ENCODE data around the gene OR1L4. TPM values are rescaled to one million over a fixed set of nuclear protein-coding genes. Genes with fewer than 3 reads are reported as not detected.

Gene OR1L4
- total RNA-seq, 2 donors from 2014 or later = not detected

DNA sequence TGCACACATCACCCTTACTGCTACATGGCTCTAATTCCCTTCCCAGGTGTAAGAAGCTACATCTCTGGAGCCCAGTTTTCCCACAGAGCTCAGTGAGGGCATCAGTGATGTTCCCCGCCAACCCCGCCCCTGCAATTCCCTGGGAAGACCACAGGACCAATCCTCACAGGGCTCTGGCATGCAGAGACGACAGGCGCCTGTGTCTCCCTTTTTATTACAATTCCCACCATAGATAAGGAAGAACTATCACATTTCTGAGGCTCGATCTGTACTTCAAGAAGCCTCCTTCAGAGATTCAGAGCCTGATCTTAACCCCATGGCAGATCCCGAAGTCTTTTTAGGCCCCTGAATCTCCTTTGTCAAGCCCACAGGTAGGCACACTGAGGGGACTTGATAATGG, 18.2 kb downstream of the OR1L4 start, which contains the start of gene OR1L6:
Gene OR1L6 (plus strand): TSS at position 301 of the 400 bp plus-strand sequence. CDS start 7,545 bp downstream, outside the sequence.
- H3K36me3 ChIP-seq (replicated peaks in 1 of 2; ENCODE audit: insufficient read depth in 1 of 2, low read depth in 2 of 2) = no peaks in the 10 kb centered on the region
- no peaks in the 10 kb centered on the region for H3K4me1 ChIP-seq
- no peak within 1 kb of the TSS for H3K4me3 ChIP-seq
- ATAC-seq (no peak), DNase-seq (no peak)
- H3K9me3 ChIP-seq = peaks cover 0 to 3% (median 0%) of the 10 kb centered on the region in 3 donors
- no peaks in the 10 kb centered on the region for H3K27me3 ChIP-seq
- no peak for TF ChIP-seq POLR2A (IDR thresholded peaks at IDR 0.05)
- TF ChIP-seq, protein P1, sequence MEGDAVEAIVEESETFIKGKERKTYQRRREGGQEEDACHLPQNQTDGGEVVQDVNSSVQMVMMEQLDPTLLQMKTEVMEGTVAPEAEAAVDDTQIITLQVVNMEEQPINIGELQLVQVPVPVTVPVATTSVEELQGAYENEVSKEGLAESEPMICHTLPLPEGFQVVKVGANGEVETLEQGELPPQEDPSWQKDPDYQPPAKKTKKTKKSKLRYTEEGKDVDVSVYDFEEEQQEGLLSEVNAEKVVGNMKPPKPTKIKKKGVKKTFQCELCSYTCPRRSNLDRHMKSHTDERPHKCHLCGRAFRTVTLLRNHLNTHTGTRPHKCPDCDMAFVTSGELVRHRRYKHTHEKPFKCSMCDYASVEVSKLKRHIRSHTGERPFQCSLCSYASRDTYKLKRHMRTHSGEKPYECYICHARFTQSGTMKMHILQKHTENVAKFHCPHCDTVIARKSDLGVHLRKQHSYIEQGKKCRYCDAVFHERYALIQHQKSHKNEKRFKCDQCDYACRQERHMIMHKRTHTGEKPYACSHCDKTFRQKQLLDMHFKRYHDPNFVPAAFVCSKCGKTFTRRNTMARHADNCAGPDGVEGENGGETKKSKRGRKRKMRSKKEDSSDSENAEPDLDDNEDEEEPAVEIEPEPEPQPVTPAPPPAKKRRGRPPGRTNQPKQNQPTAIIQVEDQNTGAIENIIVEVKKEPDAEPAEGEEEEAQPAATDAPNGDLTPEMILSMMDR (IDR thresholded peaks at IDR 0.05) = no peak
- 61 to 79% methylated on average over 6 of the region's 6 CpGs for WGBS, 2 donors
- intact Hi-C loops (cut with DNase I) = no loop called here
- H3K27ac ChIP-seq = no peak within 1 kb of the TSS

DNA sequence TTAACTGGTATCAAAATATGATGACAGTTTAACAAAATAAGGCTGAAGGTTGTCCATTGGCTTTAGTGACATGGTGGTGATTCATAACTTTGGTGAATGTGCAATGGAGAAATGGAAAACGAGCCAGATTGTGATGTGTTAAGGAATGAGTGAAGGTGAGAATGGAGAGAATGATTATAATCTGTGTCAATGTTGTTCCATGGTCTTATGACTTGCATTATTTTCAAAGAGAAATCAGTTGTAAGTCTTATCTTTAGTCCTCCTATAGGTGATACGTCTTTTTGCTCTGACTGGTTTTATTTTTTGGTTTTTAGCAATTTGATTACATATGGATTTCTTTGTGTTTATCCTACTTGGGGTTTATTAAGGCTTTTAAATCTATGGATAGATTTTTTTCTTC, 31.0 kb downstream of the OR1L4 start:
- Histone ChIP-seq H3K4me1 (no peaks in the 10 kb centered on the region), H3K27me3 (no peaks in the 10 kb centered on the region), H3K9me3 (no peaks in the 10 kb centered on the region), H3K27ac (no peak overlapping the region), H3K4me3 (no peak overlapping the region), H3K36me3 (replicated peaks in 1 of 2; ENCODE audit: insufficient read depth in 1 of 2, low read depth in 2 of 2) (no peaks in the 10 kb centered on the region)
- intact Hi-C loops (cut with DNase I) = no loop called here
- WGBS, 2 donors = 37 to 40% methylated on average over 2 of the region's 2 CpGs
- ATAC-seq (no peak), DNase-seq (no peak)
- TF ChIP-seq, protein P1 (IDR thresholded peaks at IDR 0.05) = no peak
- no peak for TF ChIP-seq POLR2A (IDR thresholded peaks at IDR 0.05)

GRCh38 chr9:122767817-122768216, 44.0 kb downstream of the OR1L4 start:
- no peak overlapping the region for H3K27ac ChIP-seq
- H3K27me3 ChIP-seq = no peaks in the 10 kb centered on the region
- intact Hi-C loops (cut with DNase I) = no loop called here
- WGBS, 2 donors = 70 to 77% methylated on average over 2 to 4 of the region's 4 CpGs
- no peaks in the 10 kb centered on the region for H3K4me1 ChIP-seq
- no peaks in the 10 kb centered on the region for H3K36me3 ChIP-seq (replicated peaks in 1 of 2; ENCODE audit: insufficient read depth in 1 of 2, low read depth in 2 of 2)
- TF ChIP-seq, protein P1 (IDR thresholded peaks at IDR 0.05) = no peak
- TF ChIP-seq POLR2A (IDR thresholded peaks at IDR 0.05) = no peak
- H3K4me3 ChIP-seq = no peak overlapping the region
- no peak for ATAC-seq
- H3K9me3 ChIP-seq = peaks cover 0 to 11% (median 0%) of the 10 kb centered on the region in 3 donors
- DNase-seq = no peak

Other genes starting within 250 kb of the OR1L4 start
- not detected for gene OR1J1, start 246.1 kb upstream of the OR1L4 start, total RNA-seq
- gene OR1J2, start 213.2 kb upstream of the OR1L4 start, total RNA-seq = not detected
- not detected for gene OR1J4, start 204.8 kb upstream of the OR1L4 start, total RNA-seq
- gene OR1N1, start 196.7 kb upstream of the OR1L4 start, total RNA-seq = not detected
- gene OR1N2, start 170.9 kb upstream of the OR1L4 start, total RNA-seq = not detected
- not detected for gene OR1L8, start 140.6 kb upstream of the OR1L4 start, total RNA-seq
- not detected for gene OR1Q1, start 109.3 kb upstream of the OR1L4 start, total RNA-seq
- not detected for gene OR1B1, start 66.4 kb upstream of the OR1L4 start, total RNA-seq
- gene OR1L1, start 62.3 kb upstream of the OR1L4 start, total RNA-seq = not detected
- not detected for gene OR1L3, start 48.9 kb upstream of the OR1L4 start, total RNA-seq
- not detected for gene OR1L6, start 18.3 kb downstream of the OR1L4 start, total RNA-seq
- not detected for gene OR5C1, start 64.9 kb downstream of the OR1L4 start, total RNA-seq
- gene OR1K1, start 76.1 kb downstream of the OR1L4 start, total RNA-seq = not detected
- 10 to 100 TPM in 1 of 2 donors, 1 to 10 TPM in 1; 4.6 to 11.9 TPM for gene PDCL, start 104.6 kb downstream of the OR1L4 start, total RNA-seq
- gene RC3H2, start 181.4 kb downstream of the OR1L4 start, total RNA-seq = 10 to 100 TPM; 19.2 to 24.7 TPM
- 1 to 10 TPM; 3.3 to 5.7 TPM for gene ZBTB6, start 189.3 kb downstream of the OR1L4 start, total RNA-seq
- 1 to 10 TPM; 2.0 to 4.7 TPM for gene ZBTB26, start 207.5 kb downstream of the OR1L4 start, total RNA-seq
- gene RABGAP1, start 217.0 kb downstream of the OR1L4 start, total RNA-seq = 10 to 100 TPM; 31.1 to 33.6 TPM